ENCODE measurements around the gene PPP5C. TPM values are rescaled to one million over a fixed set of nuclear protein-coding genes. Genes with fewer than 3 reads are reported as not detected.

The PPP5C gene
- total and polyA plus RNA-seq, 9 of the 15 experiments (the other 6 are each of a cell fraction or from before 2014, with no cell fraction given) = 1.9 to 166 (median 108) TPM

DNA sequence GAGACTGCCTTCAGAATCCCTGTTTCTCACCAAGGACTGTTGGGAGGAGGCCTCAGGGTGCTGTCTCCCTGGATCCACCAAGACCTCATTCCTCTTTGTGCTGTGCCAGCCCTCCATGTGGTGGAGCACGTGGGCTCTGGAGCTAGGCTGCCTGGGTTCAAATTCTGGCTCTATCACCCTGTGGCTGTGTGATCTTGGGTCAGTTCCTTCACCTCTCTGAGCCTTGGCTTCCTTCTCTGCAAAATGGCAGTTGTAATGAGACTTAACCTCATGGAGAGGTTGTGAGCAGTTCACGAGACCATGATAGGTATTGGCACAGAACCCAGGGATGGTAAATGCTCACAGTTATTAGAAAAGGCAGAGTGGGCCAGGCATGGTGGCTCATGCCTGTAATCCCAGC lies 75.5 kb downstream of the PPP5C start:
- Histone ChIP-seq H3K9me3 (replicated peaks; ENCODE audit: control insufficient read depth, insufficient read depth, low read depth, low read length) (no peaks in the 10 kb centered on the region), H3K9me1 (ENCODE audit: control insufficient read depth, insufficient read depth, low read length) (no peaks in the 10 kb centered on the region), H3K4me2 (ENCODE audit: insufficient read depth, low read length) (no peak overlapping the region), H3K36me3 (ENCODE audit: control insufficient read depth, insufficient read depth, low read length) (no peaks in the 10 kb centered on the region), H3K79me2 (ENCODE audit: control insufficient read depth, insufficient read depth, low read length) (no peaks in the 10 kb centered on the region), H3K4me1 (replicated peaks in 1 of 2; ENCODE audit: control insufficient read depth in 2 of 2, insufficient read depth in 2 of 2, low read length in 2 of 2) (peaks cover 2 to 10% of the 10 kb centered on the region in 2 experiments; a peak in 2 of 5 replicates), H3K27me3 (ENCODE audit: control insufficient read depth in 2 of 2, insufficient read depth in 2 of 2, low read length in 2 of 2) (peaks cover 10 to 16% of the 10 kb centered on the region in 2 experiments; a peak in 3 of 5 replicates), H2AFZ (ENCODE audit: low read depth, low read length) (no peak overlapping the region), H3K27ac (ENCODE audit: extremely low read depth, low read depth, low read length) (no peak overlapping the region), H3K4me3 (no peak overlapping the region), H4K20me1 (replicated peaks; ENCODE audit: control insufficient read depth, insufficient read depth, low read length) (no peaks in the 10 kb centered on the region), H3K9ac (ENCODE audit: insufficient read depth in 1 of 2, low read depth in 2 of 2, low read length in 2 of 2) (no peak overlapping the region)
- WGBS (ENCODE audit: insufficient coverage, low coverage, missing lambda C conversion rate) = 31% methylated on average over 2 of the region's 2 CpGs
- BruUV-seq (replicated peaks) = no TSS peak
- intact Hi-C loops (cut with micrococcal nuclease) = no loop called here
- TF ChIP-seq KDM1A (IDR thresholded peaks at IDR 0.05) (peak; percentile 30 to 37; a peak in 1 of 4 replicates), C11orf30 (IDR thresholded peaks at IDR 0.05; ENCODE audit: low read depth) (no peak), BCOR (IDR thresholded peaks at IDR 0.05) (peak; percentile 79), MAFG (tag; conservative IDR thresholded peaks at IDR 0.05) (no peak), ZFP36 (IDR thresholded peaks at IDR 0.05; ENCODE audit: low read depth, low read length, partially characterized antibody) (peak; percentile 63), RBM25 (IDR thresholded peaks at IDR 0.05; ENCODE audit: low read depth, low read length, severe bottlenecking) (peak; percentile 73)
- FAIRE-seq (no peak), DNase-seq (ENCODE audit: extremely low read depth in 1 of 4, low spot score in 3 of 4) (no peak), ATAC-seq (no peak)
- ChIA-PET CTCF (ENCODE audit: low intra/inter-chr PET ratio) (no interaction called here), POLR2A (interaction anchor here (0.6 kb wide), 2 partner anchors 82 to 88 kb away, joined by 3 read pairs; no protein-coding TSS in a partner anchor)
- in situ Hi-C loops (cut with MboI) = no loop called here

DNA sequence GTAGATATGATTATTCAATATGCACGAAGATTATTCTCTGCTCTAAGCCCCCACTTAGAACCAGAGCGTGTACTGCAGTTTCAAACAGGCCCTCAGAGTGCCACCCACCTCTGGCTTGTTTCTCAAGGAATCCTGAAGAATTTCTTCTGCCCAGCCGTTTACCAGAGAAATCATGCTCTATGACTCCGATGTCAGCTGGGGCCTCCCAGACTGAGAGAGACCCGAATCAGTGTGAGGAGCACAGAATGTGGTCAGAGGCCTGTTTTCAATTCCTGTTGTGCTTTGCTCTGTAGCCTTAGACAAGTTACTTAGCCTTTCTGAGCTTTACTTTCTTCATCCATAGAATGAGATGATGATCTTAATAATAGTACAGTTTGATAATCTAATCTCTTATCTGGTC lies 76.3 kb downstream of the PPP5C start:
- DNase-seq (ENCODE audit: extremely low read depth in 1 of 4, low spot score in 3 of 4) (no peak), FAIRE-seq (no peak), ATAC-seq (no peak)
- H3K27ac ChIP-seq (ENCODE audit: extremely low read depth, low read depth, low read length) = no peak overlapping the region
- H3K27me3 ChIP-seq (ENCODE audit: control insufficient read depth in 2 of 2, insufficient read depth in 2 of 2, low read length in 2 of 2) = peaks cover 18 to 25% of the 10 kb centered on the region in 2 experiments
- H3K4me1 ChIP-seq (replicated peaks in 1 of 2; ENCODE audit: control insufficient read depth in 2 of 2, insufficient read depth in 2 of 2, low read length in 2 of 2) = peaks cover 2 to 11% of the 10 kb centered on the region in 2 experiments; a peak in 2 of 5 replicates
- H3K9me1 ChIP-seq (ENCODE audit: control insufficient read depth, insufficient read depth, low read length) = no peaks in the 10 kb centered on the region
- no peak overlapping the region for H3K4me2 ChIP-seq (ENCODE audit: insufficient read depth, low read length)
- H3K9me3 ChIP-seq (replicated peaks; ENCODE audit: control insufficient read depth, insufficient read depth, low read depth, low read length) = no peaks in the 10 kb centered on the region
- no peaks in the 10 kb centered on the region for H3K36me3 ChIP-seq (ENCODE audit: control insufficient read depth, insufficient read depth, low read length)
- no peaks in the 10 kb centered on the region for H3K79me2 ChIP-seq (ENCODE audit: control insufficient read depth, insufficient read depth, low read length)
- H3K4me3 ChIP-seq = no peak overlapping the region
- WGBS (ENCODE audit: insufficient coverage, low coverage, missing lambda C conversion rate) = 10% methylated on average over 5 of the region's 5 CpGs
- POLR2A ChIA-PET = no interaction called here
- intact Hi-C loops (cut with micrococcal nuclease) = no loop called here
- in situ Hi-C loops (cut with MboI) = no loop called here
- TF ChIP-seq MYNN (IDR thresholded peaks at IDR 0.05) = no peak
- no peak for TF ChIP-seq MYNN (CRISPR knock-in tag; IDR thresholded peaks at IDR 0.05)
- TF ChIP-seq SIX5 (IDR thresholded peaks at IDR 0.05; ENCODE audit: borderline replicate concordance in 1 of 2, insufficient read depth in 1 of 2, low read depth in 1 of 2, low read length in 2 of 2) = no peak
- H4K20me1 ChIP-seq (replicated peaks; ENCODE audit: control insufficient read depth, insufficient read depth, low read length) = no peaks in the 10 kb centered on the region; the same call in 1 of the 2 replicates
- H2AFZ ChIP-seq (ENCODE audit: low read depth, low read length) = no peak overlapping the region
- H3K9ac ChIP-seq (ENCODE audit: insufficient read depth in 1 of 2, low read depth in 2 of 2, low read length in 2 of 2) = no peak overlapping the region
- no TSS peak for BruUV-seq (replicated peaks)
- CTCF ChIA-PET (ENCODE audit: low intra/inter-chr PET ratio) = interaction anchor here (0.9 kb wide), 1 partner anchor 90 kb away, joined by 4 read pairs; no protein-coding TSS in a partner anchor
